IMR-90 (cell line): ENCODE measurements around the gene SH3RF3. TPM values are rescaled to one million over a fixed set of nuclear protein-coding genes. Genes with fewer than 3 reads are reported as not detected.

Source experiments
- ATAC-seq: fragments of 200-7000 bp; cut with Tn5 transposase; 2 replicates; pipeline ENCODE4 v1.9.1; 2020; ENCODE audit warnings: low read depth, mild to moderate bottlenecking, moderate library complexity
- BruUV-seq: library from RNA; stranded (reverse); fragments of 400-500 nt; replicated peaks from 2 replicates; lab custom pipeline; 2021; lab: Mats Ljungman, UMichigan
- CTCF ChIA-PET: fragments of 300-600 bp; formaldehyde crosslinking; extraction: SDS; loops from one replicate; lab custom pipeline; 2021; ENCODE audit warnings: antibody characterized with exemption; lab: Yijun Ruan, JAX
- POLR2A ChIA-PET: fragments of 300-600 bp; sonication (Branson Sonifier 250); formaldehyde crosslinking; loops from one replicate; lab custom pipeline; 2022; ENCODE audit warnings: antibody characterized with exemption; ENCODE audit not compliant: unreplicated experiment; lab: Charles Lee
- DNase-seq: peaks from one replicate; pipeline ENCODE4 v3.0.0; 2013
- H2AFZ ChIP-seq: replicated peaks from 2 replicates; pipeline ENCODE3; 2013; ENCODE audit warnings: low read length, mild to moderate bottlenecking; ENCODE audit not compliant: poor library complexity
- H2AK5ac ChIP-seq: 2 replicates; pipeline ENCODE4 v1.6.1; 2013; ENCODE audit warnings: low read depth, low read length, inconsistent platforms
- H2AK9ac ChIP-seq: replicated peaks from 2 replicates; pipeline ENCODE3; 2013; ENCODE audit warnings: mild to moderate bottlenecking, low read depth, low read length, moderate library complexity; ENCODE audit not compliant: poor library complexity
- H2BK120ac ChIP-seq: 2 replicates; pipeline ENCODE4 v1.6.1; 2013; ENCODE audit warnings: low read depth, low read length, inconsistent platforms
- H2BK15ac ChIP-seq: 3 replicates; pipeline ENCODE4 v1.6.1; 2013; ENCODE audit warnings: low read depth, low read length, inconsistent platforms
- H2BK20ac ChIP-seq: 2 replicates; pipeline ENCODE4 v1.6.1; 2013; ENCODE audit warnings: low read depth, mild to moderate bottlenecking, inconsistent platforms, low read length, moderate library complexity
- H2BK5ac ChIP-seq: 2 replicates; pipeline ENCODE4 v1.6.1; 2013; ENCODE audit warnings: mild to moderate bottlenecking, low read depth, low read length, inconsistent platforms; ENCODE audit not compliant: poor library complexity, severe bottlenecking
- H3K14ac ChIP-seq: replicated peaks from 2 replicates; pipeline ENCODE4 v1.6.1; 2013; ENCODE audit warnings: low read depth, low read length, inconsistent platforms
- H3K18ac ChIP-seq: 2 replicates; pipeline ENCODE4 v1.6.1; 2013; ENCODE audit warnings: low read depth, low read length, control low read depth
- H3K23ac ChIP-seq: 2 replicates; pipeline ENCODE4 v1.6.1; 2013; ENCODE audit warnings: low read depth, low read length, inconsistent platforms
- H3K27ac ChIP-seq: 2 replicates; pipeline ENCODE4 v1.5.1; 2013; ENCODE audit warnings: mild to moderate bottlenecking, control low read depth, low read length; ENCODE audit not compliant: insufficient read depth
- H3K27me3 ChIP-seq: 2 replicates; pipeline ENCODE4 v1.6.1; 2013; ENCODE audit warnings: low read length; ENCODE audit not compliant: control insufficient read depth, insufficient read depth
- H3K36me3 ChIP-seq: 2 replicates; pipeline ENCODE4 v1.6.1; 2013; ENCODE audit warnings: low read length, mixed read lengths; ENCODE audit not compliant: control insufficient read depth, insufficient read depth
- H3K4ac ChIP-seq: 2 replicates; pipeline ENCODE4 v1.6.1; 2013; ENCODE audit warnings: low read depth, low read length, inconsistent platforms
- H3K4me1 ChIP-seq: 2 replicates; pipeline ENCODE4 v1.6.1; 2013; ENCODE audit warnings: low read length, mixed read lengths; ENCODE audit not compliant: control insufficient read depth, insufficient read depth
- H3K4me2 ChIP-seq: 2 replicates; pipeline ENCODE4 v1.6.1; 2013; ENCODE audit warnings: low read depth, mild to moderate bottlenecking, control low read depth, low read length, moderate library complexity
- H3K4me3 ChIP-seq: 2 replicates; pipeline ENCODE4 v1.5.1; 2013; ENCODE audit warnings: low read depth, mild to moderate bottlenecking, control low read depth, low read length, moderate library complexity; ENCODE audit not compliant: insufficient read depth
- H3K56ac ChIP-seq: 2 replicates; pipeline ENCODE4 v1.6.1; 2013; ENCODE audit warnings: low read length, inconsistent platforms; ENCODE audit not compliant: insufficient read depth; ENCODE audit errors: extremely low read depth
- H3K79me1 ChIP-seq, 2 experiments: 2 replicates each; pipeline ENCODE4 v1.6.1; 2013; ENCODE audit warnings: low read length in 2 of 2, inconsistent platforms in 1 of 2, low read depth in 1 of 2
- H3K9ac ChIP-seq: 2 replicates; pipeline ENCODE4 v1.6.1; 2013; ENCODE audit warnings: low read depth, low read length, control low read depth
- H3K9me1 ChIP-seq: 2 replicates; pipeline ENCODE4 v1.6.1; 2013; ENCODE audit warnings: low read length, inconsistent platforms; ENCODE audit not compliant: insufficient read depth
- H3K9me3 ChIP-seq: 2 replicates; pipeline ENCODE4 v1.6.1; 2013; ENCODE audit warnings: low read length; ENCODE audit not compliant: control insufficient read depth, insufficient read depth
- H4K20me1 ChIP-seq: 2 replicates; pipeline ENCODE4 v1.6.1; 2013; ENCODE audit warnings: low read length, inconsistent platforms; ENCODE audit not compliant: insufficient read depth
- H4K5ac ChIP-seq: 2 replicates; pipeline ENCODE4 v1.6.1; 2013; ENCODE audit warnings: mild to moderate bottlenecking, low read depth, low read length, control low read depth
- H4K8ac ChIP-seq, 2 experiments: 2 replicates each; pipeline ENCODE4 v1.6.1; 2013; ENCODE audit warnings: low read depth in 2 of 2, low read length in 2 of 2, control low read depth in 1 of 2, inconsistent platforms in 1 of 2
- H4K91ac ChIP-seq: 2 replicates; pipeline ENCODE4 v1.6.1; 2013; ENCODE audit warnings: low read depth, low read length, inconsistent platforms; ENCODE audit not compliant: insufficient read depth
- FOS ChIP-seq: fragments of 150-350 bp; IDR thresholded peaks from 2 replicates; pipeline ENCODE4 v1.6.1; 2016; ENCODE audit warnings: low read depth, low read length
- MAFK ChIP-seq: IDR thresholded peaks from 2 replicates; pipeline ENCODE4 v1.6.1; 2012; ENCODE audit warnings: low read depth, low read length, improper control_type of control experiment
- MXI1 ChIP-seq: IDR thresholded peaks from 2 replicates; pipeline ENCODE4 v1.6.1; 2012; ENCODE audit warnings: low read depth, mild to moderate bottlenecking, low read length, moderate library complexity, borderline replicate concordance
- RCOR1 ChIP-seq: IDR thresholded peaks from 2 replicates; pipeline ENCODE4 v1.6.1; 2012; ENCODE audit warnings: mild to moderate bottlenecking, low read length, improper control_type of control experiment; ENCODE audit not compliant: insufficient replicate concordance
- SMC3 ChIP-seq: fragments of 150-350 bp; IDR thresholded peaks from 2 replicates; pipeline ENCODE4 v1.6.1; 2016; ENCODE audit warnings: low read depth, mild to moderate bottlenecking, antibody characterized with exemption, low read length, moderate library complexity
- WGBS, 2 experiments: methylation state at CpG; one replicate each; pipeline versions ENCODE4 v1.1.5 to v1.1.7; 2013; ENCODE audit warnings: missing lambda C conversion rate in 2 of 2; ENCODE audit not compliant: insufficient read length in 1 of 2; ENCODE audit errors: extremely low coverage in 2 of 2; 5-methylcytosine and 5-hydroxymethylcytosine counted together
- dilution Hi-C: fragments of 300-500 bp; cut with HindIII; formaldehyde crosslinking; loops from one replicate; pipeline ENCODE4 v1.14.3; 2018; ENCODE audit warnings: low sequenced_read_pairs; ENCODE audit not compliant: unreplicated experiment
- in situ Hi-C: fragments of 300-500 bp; cut with MboI; formaldehyde crosslinking; loops from 3 replicates; pipeline ENCODE4 v1.14.3; 2019; ENCODE audit warnings: low sequenced_read_pairs, inconsistent platforms, mixed read lengths
- intact Hi-C: fragments of 100-400 bp; cut with micrococcal nuclease; formaldehyde crosslinking; loops from 2 replicates; pipeline ENCODE4 v1.10.0; 2022
- polyA plus RNA-seq, 3 experiments: library from polyadenylated mRNA; depleted of rRNA; stranded (reverse); fragments of >200 nt; gene quantifications; 2 replicates each; pipeline ENCODE4 v1.2.3, GENCODE V29; 2012; ENCODE audit warnings: low replicate concordance in 1 of 3
- total RNA-seq: library from RNA; depleted of rRNA; stranded (reverse); fragments of >200 nt; gene quantifications from 2 replicates; pipeline ENCODE4 v1.2.3, GENCODE V29; 2012
- TF ChIP-seq, protein P1 (sequence below): fragments of 150-350 bp; IDR thresholded peaks from 2 replicates; pipeline ENCODE4 v1.6.1; 2016; ENCODE audit warnings: low read depth, mild to moderate bottlenecking, low read length, moderate library complexity, borderline replicate concordance

The SH3RF3 gene
- total and polyA plus RNA-seq, 2 of the 4 experiments (the other 2 are of a cell fraction) = 3.4 to 5.3 TPM

DNA sequence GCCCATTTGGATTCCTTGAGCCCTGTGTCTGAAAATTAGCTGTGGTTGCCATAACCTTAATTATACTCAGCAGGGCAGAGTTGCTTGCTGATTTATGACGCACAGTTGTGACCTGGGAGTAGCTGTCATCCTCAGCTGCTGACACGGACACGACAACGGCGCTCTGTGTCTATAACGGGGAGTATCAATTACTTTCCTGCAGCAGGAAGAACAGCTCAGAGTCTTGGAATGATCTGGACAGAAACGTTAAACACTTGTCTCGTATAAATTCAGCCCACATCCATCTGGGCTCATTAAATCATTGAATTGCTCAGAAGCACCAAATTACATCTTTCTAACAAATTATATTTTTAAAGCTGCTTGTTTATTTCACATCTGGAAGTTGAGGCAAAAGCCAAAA lies 368.5 kb downstream of the SH3RF3 start:
- dilution Hi-C loops (no loop called here), intact Hi-C loops (loop anchor here (5.0 kb wide), 1 partner anchor 175 kb away; no protein-coding TSS in a partner anchor), in situ Hi-C loops (no loop called here)
- H4K20me1 ChIP-seq = peaks cover 9% of the 10 kb centered on the region; the same call in 1 of the 2 replicates
- H3K4ac ChIP-seq = peak overlapping the region; percentile 84
- H4K5ac ChIP-seq = no peak overlapping the region
- ATAC-seq = peak; percentile 89
- peak overlapping the region; percentile 68 for H2BK5ac ChIP-seq
- peak overlapping the region; percentile 42; the same call in 1 of the 2 replicates for H3K27ac ChIP-seq
- peak overlapping the region; percentile 42 for H3K4me2 ChIP-seq
- DNase-seq = peak; percentile 95
- H2AK5ac ChIP-seq = peak overlapping the region; percentile 80
- H3K36me3 ChIP-seq = peaks cover 25% of the 10 kb centered on the region
- no peaks in the 10 kb centered on the region for H3K27me3 ChIP-seq
- peak overlapping the region; percentile 77 for H4K91ac ChIP-seq
- CTCF ChIA-PET = interaction anchor here (1.3 to 1.6 kb wide), 2 partner anchors 13 to 370 kb away, joined by 3 to 9 read pairs; no protein-coding TSS in a partner anchor
- peak overlapping the region; percentile 70 to 72; a peak in 2 of 4 replicates for H4K8ac ChIP-seq
- no TSS peak for BruUV-seq
- peak overlapping the region; percentile 75 for H2BK120ac ChIP-seq
- peaks cover 14% of the 10 kb centered on the region for H3K4me1 ChIP-seq
- peaks cover 31% of the 10 kb centered on the region for H3K9me1 ChIP-seq
- no peaks in the 10 kb centered on the region for H3K9me3 ChIP-seq
- H3K56ac ChIP-seq = peak overlapping the region; percentile 38; the same call in 1 of the 2 replicates
- H2AK9ac ChIP-seq = no peak overlapping the region
- no peak overlapping the region for H3K4me3 ChIP-seq
- peak overlapping the region; percentile 54; the same call in 1 of the 2 replicates for H3K23ac ChIP-seq
- H2BK20ac ChIP-seq = peak overlapping the region; percentile 74
- POLR2A ChIA-PET = no interaction called here
- peak overlapping the region; percentile 87; the same call in 1 of the 2 replicates for H3K14ac ChIP-seq
- no peak overlapping the region for H3K9ac ChIP-seq
- no peak overlapping the region for H3K18ac ChIP-seq
- H2AFZ ChIP-seq = no peak overlapping the region
- 0% methylated on average over 5 of the region's 8 CpGs; no CpG with 5 or more reads in 1 of the 2 experiments for whole genome bisulfite sequencing, 2 experiments
- TF ChIP-seq RCOR1 = peak; percentile 51
- 0 out of 2 replicates have a peak, but pooled peaks have one; percentile 1 for TF ChIP-seq SMC3
- no peak for TF ChIP-seq MXI1
- TF ChIP-seq MAFK = peak; percentile 25; the same call in 1 of the 2 replicates
- peak; percentile 67 for TF ChIP-seq FOS
- TF ChIP-seq, protein P1, sequence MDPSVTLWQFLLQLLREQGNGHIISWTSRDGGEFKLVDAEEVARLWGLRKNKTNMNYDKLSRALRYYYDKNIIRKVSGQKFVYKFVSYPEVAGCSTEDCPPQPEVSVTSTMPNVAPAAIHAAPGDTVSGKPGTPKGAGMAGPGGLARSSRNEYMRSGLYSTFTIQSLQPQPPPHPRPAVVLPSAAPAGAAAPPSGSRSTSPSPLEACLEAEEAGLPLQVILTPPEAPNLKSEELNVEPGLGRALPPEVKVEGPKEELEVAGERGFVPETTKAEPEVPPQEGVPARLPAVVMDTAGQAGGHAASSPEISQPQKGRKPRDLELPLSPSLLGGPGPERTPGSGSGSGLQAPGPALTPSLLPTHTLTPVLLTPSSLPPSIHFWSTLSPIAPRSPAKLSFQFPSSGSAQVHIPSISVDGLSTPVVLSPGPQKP = no peak
- peak overlapping the region; percentile 51; the same call in 1 of the 3 replicates for H2BK15ac ChIP-seq
- peaks cover 0 to 43% of the 10 kb centered on the region in 2 experiments; a peak in 2 of 4 replicates for H3K79me1 ChIP-seq
